Stimulated activated CD8-positive, alpha-beta memory T cell treated with anti-CD3 and anti-CD28 coated beads, Interleukin-15, amount 100 ng/mL, for 4 hours (primary cell): ENCODE measurements around the gene USB1.
"Not testable (repeated sequence)": the region's sequence is repeated elsewhere in the genome, so short reads cannot be mapped to it uniquely, and the experiment has no call there.

Source experiments
- DNase-seq, 2 donors: peaks; one replicate each; pipeline ENCODE4 v3.0.0-alpha.2; 2020; ENCODE audit warnings: low read depth in 2 of 2

The USB1 gene

GRCh38 chr16:57969451-57970123 is 31.6 kb upstream of the USB1 start:
- DNase-seq = no peak

- no peak for DNase-seq
These were observed 30.9 kb upstream of the USB1 start for GRCh38 chr16:57970319-57970718.

- no peak for DNase-seq
These were observed 30.2 kb upstream of the USB1 start, which contains the start of gene CNGB1 for GRCh38 chr16:57970970-57971369. CNGB1 (minus strand) TSS chr16:57971128; CDS start chr16:57967286, 3,842 bp downstream.

- DNase-seq = no peak
These were observed 29.4 kb upstream of the USB1 start for GRCh38 chr16:57971848-57972247.

GRCh38 chr16:57972306-57972705 is 28.9 kb upstream of the USB1 start:
- no peak for DNase-seq

GRCh38 chr16:57976331-57976796 is 24.8 kb upstream of the USB1 start:
- no peak for DNase-seq

GRCh38 chr16:57977418-57978069 is 23.7 kb upstream of the USB1 start:
- no peak for DNase-seq

GRCh38 chr16:57978070-57978465 is 23.1 kb upstream of the USB1 start:
- not testable (repeated sequence) for DNase-seq

GRCh38 chr16:57979006-57979585 is 22.1 kb upstream of the USB1 start:
- no peak for DNase-seq

GRCh38 chr16:57981636-57982035 is 19.6 kb upstream of the USB1 start:
- no peak for DNase-seq

- no peak for DNase-seq
These were observed 18.8 kb upstream of the USB1 start for GRCh38 chr16:57982385-57982784.

GRCh38 chr16:57984443-57985203 is 16.6 kb upstream of the USB1 start:
- peak; percentile 80 to 86 for DNase-seq

- no peak for DNase-seq
These were observed 15.7 kb upstream of the USB1 start for GRCh38 chr16:57985204-57986181.

GRCh38 chr16:57986196-57986595 is 15.0 kb upstream of the USB1 start:
- DNase-seq = no peak

GRCh38 chr16:57987441-57988177 is 13.6 kb upstream of the USB1 start:
- no peak for DNase-seq

GRCh38 chr16:57988929-57989328 is 12.3 kb upstream of the USB1 start:
- DNase-seq = no peak

- DNase-seq = no peak
These were observed 9.6 kb upstream of the USB1 start for GRCh38 chr16:57991551-57992059.

- DNase-seq = no peak
These were observed 9.1 kb upstream of the USB1 start for GRCh38 chr16:57992084-57992483.

- no peak for DNase-seq
These were observed 7.8 kb upstream of the USB1 start for GRCh38 chr16:57993438-57993837.

- no peak for DNase-seq
These were observed 7.3 kb upstream of the USB1 start for GRCh38 chr16:57993897-57994296.
